Trophoblast cell (in vitro differentiated cells and primary cell): ENCODE measurements around the gene AUTS2.

Source experiments
- DNase-seq, 2 donors: peaks; one replicate each; pipeline ENCODE4 v3.0.0-alpha.2; 2016
- H2AFZ ChIP-seq: 2 replicates; pipeline ENCODE4 v1.6.1; 2013; ENCODE audit warnings: low read length, moderate library complexity, mild to moderate bottlenecking; ENCODE audit not compliant: insufficient read depth, poor library complexity
- H2AK5ac ChIP-seq: 2 replicates; pipeline ENCODE4 v1.6.1; 2013; ENCODE audit warnings: mild to moderate bottlenecking, low read length
- H2BK120ac ChIP-seq: 2 replicates; pipeline ENCODE4 v1.6.1; 2013; ENCODE audit warnings: low read length, mild to moderate bottlenecking, moderate library complexity; ENCODE audit not compliant: insufficient read depth, poor library complexity
- H2BK12ac ChIP-seq: 2 replicates; pipeline ENCODE4 v1.6.1; 2013; ENCODE audit warnings: mild to moderate bottlenecking, low read length, moderate library complexity
- H2BK5ac ChIP-seq: 2 replicates; pipeline ENCODE4 v1.6.1; 2013; ENCODE audit warnings: low read length, low read depth, moderate library complexity, mild to moderate bottlenecking; ENCODE audit not compliant: poor library complexity
- H3K14ac ChIP-seq: 2 replicates; pipeline ENCODE4 v1.6.1; 2013; ENCODE audit warnings: mild to moderate bottlenecking, low read length
- H3K18ac ChIP-seq: 2 replicates; pipeline ENCODE4 v1.6.1; 2013; ENCODE audit warnings: mild to moderate bottlenecking, low read length
- H3K23ac ChIP-seq: 2 replicates; pipeline ENCODE4 v1.6.1; 2013; ENCODE audit warnings: low read length
- H3K27ac ChIP-seq: 2 replicates; pipeline ENCODE4 v1.5.1; 2013; ENCODE audit warnings: low read depth, mild to moderate bottlenecking, inconsistent platforms, low read length, moderate library complexity
- H3K27me3 ChIP-seq: 2 replicates; pipeline ENCODE4 v1.6.1; 2013; ENCODE audit warnings: inconsistent platforms, mild to moderate bottlenecking, low read length, moderate library complexity; ENCODE audit not compliant: insufficient read depth
- H3K36me3 ChIP-seq, 2 experiments: 1 replicate in 1 of 2; 2 replicates in 1 of 2; pipeline ENCODE4 v1.6.1; 2013; ENCODE audit warnings: low read length in 2 of 2, mild to moderate bottlenecking in 2 of 2, moderate library complexity in 1 of 2; ENCODE audit not compliant: insufficient read depth in 2 of 2, control insufficient read depth in 1 of 2
- H3K4ac ChIP-seq: 2 replicates; pipeline ENCODE4 v1.6.1; 2013; ENCODE audit warnings: low read depth, mild to moderate bottlenecking, low read length, moderate library complexity
- H3K4me1 ChIP-seq, 2 experiments: 1 replicate in 1 of 2; 2 replicates in 1 of 2; pipeline ENCODE4 v1.6.1; 2013; ENCODE audit warnings: low read length in 2 of 2, mild to moderate bottlenecking in 2 of 2, moderate library complexity in 1 of 2; ENCODE audit not compliant: insufficient read depth in 2 of 2, control insufficient read depth in 1 of 2
- H3K4me2 ChIP-seq: 2 replicates; pipeline ENCODE4 v1.6.1; 2013; ENCODE audit warnings: inconsistent platforms, mild to moderate bottlenecking, low read length, moderate library complexity
- H3K4me3 ChIP-seq: 2 replicates; pipeline ENCODE4 v1.5.1; 2013; ENCODE audit warnings: mild to moderate bottlenecking, low read depth, low read length, inconsistent platforms
- H3K79me1 ChIP-seq: one replicate; pipeline ENCODE4 v1.6.1; 2013; ENCODE audit warnings: low read length
- H3K79me2 ChIP-seq: 2 replicates; pipeline ENCODE4 v1.6.1; 2013; ENCODE audit warnings: low read length, mild to moderate bottlenecking; ENCODE audit not compliant: control insufficient read depth, insufficient read depth, poor library complexity
- H3K9ac ChIP-seq: 2 replicates; pipeline ENCODE4 v1.6.1; 2013; ENCODE audit warnings: mild to moderate bottlenecking, low read length
- H3K9me3 ChIP-seq: 2 replicates; pipeline ENCODE4 v1.6.1; 2013; ENCODE audit warnings: low read depth, mild to moderate bottlenecking, control low read depth, inconsistent platforms, low read length; ENCODE audit not compliant: insufficient read depth
- H4K12ac ChIP-seq: 2 replicates; pipeline ENCODE4 v1.6.1; 2013; ENCODE audit warnings: low read depth, mild to moderate bottlenecking, low read length, moderate library complexity
- H4K8ac ChIP-seq: 2 replicates; pipeline ENCODE4 v1.6.1; 2013; ENCODE audit warnings: low read depth, mild to moderate bottlenecking, low read length, moderate library complexity
- H4K91ac ChIP-seq: one replicate; pipeline ENCODE4 v1.6.1; 2013; ENCODE audit warnings: low read depth, mild to moderate bottlenecking, low read length, moderate library complexity
- WGBS: extraction: QIAGEN DNeasy Blood & Tissue Kit; methylation state at CpG from one replicate; pipeline ENCODE4 v1.1.7; 2013; ENCODE audit warnings: missing lambda C conversion rate; ENCODE audit not compliant: insufficient read length, insufficient coverage; ENCODE audit errors: extremely low coverage; 5-methylcytosine and 5-hydroxymethylcytosine counted together

The AUTS2 gene

DNA sequence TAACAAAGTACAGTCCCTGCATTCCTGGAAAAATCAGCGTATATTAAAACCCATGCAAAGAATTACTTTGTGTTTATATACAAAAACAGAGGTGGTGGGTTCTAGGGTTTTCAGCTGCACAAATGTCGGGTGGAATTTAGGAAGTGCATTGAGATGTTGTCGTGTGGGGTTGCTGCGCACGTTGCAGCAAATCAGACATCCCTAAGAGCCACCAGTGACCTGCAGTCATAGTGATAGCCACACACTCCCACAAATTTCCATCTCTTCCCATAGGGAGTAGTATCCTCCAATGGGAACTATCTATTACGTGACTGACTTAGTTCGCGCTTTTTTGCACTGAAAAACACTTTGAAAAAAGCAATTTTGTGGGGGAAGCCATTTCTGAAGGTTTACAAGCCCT is 1158.5 kb downstream of the AUTS2 start:
- Histone ChIP-seq H4K12ac (no peak overlapping the region), H2BK12ac (no peak overlapping the region), H2AK5ac (no peak overlapping the region), H4K8ac (no peak overlapping the region), H2BK120ac (no peak overlapping the region), H3K4me2 (no peak overlapping the region), H3K14ac (no peak overlapping the region), H2BK5ac (no peak overlapping the region), H3K4ac (no peak overlapping the region), H4K91ac (no peak overlapping the region), H3K79me1 (no peaks in the 10 kb centered on the region), H3K9me3 (no peaks in the 10 kb centered on the region), H3K4me1 (no peaks in the 10 kb centered on the region), H3K79me2 (no peaks in the 10 kb centered on the region), H3K27ac (no peak overlapping the region), H3K4me3 (no peak overlapping the region), H3K23ac (no peak overlapping the region), H3K9ac (no peak overlapping the region), H3K18ac (no peak overlapping the region), H2AFZ (no peak overlapping the region), H3K36me3 (no peaks in the 10 kb centered on the region), H3K27me3 (no peaks in the 10 kb centered on the region)
- DNase-seq = no peak
- no CpG with 5 or more reads among the region's 8 CpGs for WGBS

DNA sequence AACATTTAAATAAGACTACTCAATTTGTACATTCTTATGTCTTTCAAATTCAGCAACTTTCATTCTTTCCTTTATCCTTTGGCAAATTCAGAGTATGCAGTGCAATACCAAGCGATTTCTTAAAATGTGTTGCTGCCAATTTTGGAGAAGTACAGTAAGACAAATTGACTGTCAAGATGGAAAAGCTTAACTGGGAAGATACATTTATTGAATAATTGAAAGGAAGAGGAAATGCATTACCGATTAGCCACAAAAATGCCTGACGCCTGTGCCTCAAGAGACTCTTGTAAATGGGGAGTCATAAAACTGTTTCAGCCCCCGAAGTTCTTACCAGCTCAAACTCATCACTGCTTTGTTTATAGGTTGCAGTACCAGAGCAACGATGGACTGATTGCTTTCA is 1160.4 kb downstream of the AUTS2 start:
- Histone ChIP-seq H3K9ac (no peak overlapping the region), H3K36me3 (peaks cover 0 to 6% of the 10 kb centered on the region in 2 experiments), H3K27me3 (no peaks in the 10 kb centered on the region), H3K79me2 (no peaks in the 10 kb centered on the region), H3K4me3 (no peak overlapping the region), H4K12ac (no peak overlapping the region), H3K9me3 (no peaks in the 10 kb centered on the region), H4K8ac (no peak overlapping the region), H2BK12ac (no peak overlapping the region), H3K79me1 (no peaks in the 10 kb centered on the region), H3K18ac (no peak overlapping the region), H4K91ac (no peak overlapping the region), H2BK120ac (no peak overlapping the region), H2AFZ (no peak overlapping the region), H3K14ac (no peak overlapping the region), H3K4me2 (no peak overlapping the region), H3K27ac (no peak overlapping the region), H2BK5ac (no peak overlapping the region), H2AK5ac (no peak overlapping the region), H3K4ac (no peak overlapping the region), H3K4me1 (no peaks in the 10 kb centered on the region), H3K23ac (no peak overlapping the region)
- DNase-seq = no peak
- WGBS = no CpG with 5 or more reads among the region's 5 CpGs

DNA sequence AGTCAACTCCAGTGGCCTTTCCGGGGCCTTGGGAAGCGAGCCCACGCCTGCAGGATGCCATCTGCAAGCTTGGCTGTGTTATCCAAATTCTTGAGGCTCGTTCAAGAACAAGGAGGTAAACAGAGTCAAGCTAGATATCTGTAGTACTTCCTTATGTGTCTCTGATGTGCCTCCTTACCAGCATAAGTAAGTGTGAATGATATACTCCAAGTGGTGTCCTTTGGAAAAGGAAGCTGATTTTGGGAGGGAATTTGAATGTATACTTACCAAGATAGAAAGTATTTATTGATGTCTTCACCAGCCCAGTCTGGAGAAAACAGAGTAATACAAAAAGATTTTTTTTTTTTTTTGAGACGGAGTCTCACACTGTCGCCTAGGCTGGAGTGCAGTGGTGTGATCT is 1161.4 kb downstream of the AUTS2 start:
- H3K4me1 ChIP-seq = no peaks in the 10 kb centered on the region
- no peaks in the 10 kb centered on the region for H3K79me1 ChIP-seq
- no peak overlapping the region for H3K18ac ChIP-seq
- H3K23ac ChIP-seq = no peak overlapping the region
- H3K27me3 ChIP-seq = no peaks in the 10 kb centered on the region
- H4K8ac ChIP-seq = no peak overlapping the region
- no peaks in the 10 kb centered on the region for H3K9me3 ChIP-seq
- H3K4me2 ChIP-seq = no peak overlapping the region
- WGBS = no CpG with 5 or more reads among the region's 6 CpGs
- H2BK12ac ChIP-seq = no peak overlapping the region
- no peak overlapping the region for H2AFZ ChIP-seq
- H4K91ac ChIP-seq = no peak overlapping the region
- no peak overlapping the region for H2BK5ac ChIP-seq
- H3K14ac ChIP-seq = no peak overlapping the region
- H3K79me2 ChIP-seq = no peaks in the 10 kb centered on the region
- H2AK5ac ChIP-seq = no peak overlapping the region
- DNase-seq = no peak
- no peak overlapping the region for H4K12ac ChIP-seq
- H3K4me3 ChIP-seq = no peak overlapping the region
- H3K9ac ChIP-seq = no peak overlapping the region
- no peak overlapping the region for H3K4ac ChIP-seq
- H3K27ac ChIP-seq = no peak overlapping the region
- peaks cover 0 to 6% of the 10 kb centered on the region in 2 experiments for H3K36me3 ChIP-seq
- H2BK120ac ChIP-seq = no peak overlapping the region

DNA sequence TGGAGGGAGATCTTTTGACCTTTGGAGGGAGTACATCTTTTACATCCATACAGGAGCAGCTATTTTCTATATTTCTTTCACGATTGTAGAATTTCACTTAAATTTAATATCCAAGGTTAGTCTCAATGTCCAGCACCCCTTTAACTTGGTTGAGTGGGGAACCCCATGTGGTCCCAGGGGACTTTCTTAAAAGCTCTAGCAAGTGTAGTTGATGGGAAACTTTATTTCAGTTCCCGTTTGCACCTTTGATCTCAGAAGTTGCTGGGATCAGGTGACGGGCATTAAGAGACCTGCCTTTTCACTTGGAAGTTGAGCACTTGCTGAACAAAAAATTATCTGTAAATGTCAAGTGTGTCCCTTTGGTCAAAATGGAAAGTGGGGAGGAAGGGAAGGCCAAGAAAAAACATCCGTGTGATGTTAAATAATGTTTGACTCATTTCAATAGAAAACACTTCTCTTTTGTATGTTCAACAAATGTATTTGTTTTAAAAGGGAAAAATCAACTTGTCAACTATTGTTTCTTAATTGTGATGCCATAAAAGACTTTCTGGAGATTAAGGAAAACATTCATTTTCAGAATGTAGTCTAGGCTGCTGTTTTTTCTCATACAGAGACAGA is 1163.5 kb downstream of the AUTS2 start:
- Histone ChIP-seq H3K79me2 (no peaks in the 10 kb centered on the region), H2BK12ac (no peak overlapping the region), H3K4ac (no peak overlapping the region), H4K12ac (no peak overlapping the region), H3K23ac (no peak overlapping the region), H3K18ac (no peak overlapping the region), H3K27ac (no peak overlapping the region), H3K9me3 (peaks cover 2% of the 10 kb centered on the region), H3K9ac (no peak overlapping the region), H2AFZ (no peak overlapping the region), H4K8ac (no peak overlapping the region), H3K14ac (no peak overlapping the region), H3K36me3 (peaks cover 14 to 26% of the 10 kb centered on the region in 2 experiments), H3K27me3 (no peaks in the 10 kb centered on the region), H2BK5ac (no peak overlapping the region), H2BK120ac (no peak overlapping the region), H3K4me2 (no peak overlapping the region), H3K79me1 (no peaks in the 10 kb centered on the region), H4K91ac (no peak overlapping the region), H2AK5ac (no peak overlapping the region), H3K4me3 (no peak overlapping the region), H3K4me1 (no peaks in the 10 kb centered on the region)
- DNase-seq = no peak
- no CpG with 5 or more reads among the region's 4 CpGs for WGBS
